Muscle of back (tissue), 11 donors: ENCODE measurements around the gene KDM1B. TPM values are rescaled to one million over a fixed set of nuclear protein-coding genes. Genes with fewer than 3 reads are reported as not detected.
A peak's percentile ranks its signal among the peaks of the same experiment; 100 is the strongest.
"Not testable (repeated sequence)": the region's sequence is repeated elsewhere in the genome, so short reads cannot be mapped to it uniquely, and the experiment has no call there.

Source experiments
- DNase-seq, 3 donors: peaks; one replicate each; pipeline versions ENCODE4 v3.0.0 to v3.0.0-alpha.2; 2013
- polyA plus RNA-seq, 10 donors: library from polyadenylated mRNA; unstranded; fragments of 120-200 nt; gene quantifications; one replicate each; pipeline ENCODE4 v1.2.1, GENCODE V29; 2013; ENCODE audit not compliant: insufficient read length in 10 of 10

Gene KDM1B
- polyA plus RNA-seq, 10 donors = 20.9 to 32.2 (median 26.2) TPM

DNA sequence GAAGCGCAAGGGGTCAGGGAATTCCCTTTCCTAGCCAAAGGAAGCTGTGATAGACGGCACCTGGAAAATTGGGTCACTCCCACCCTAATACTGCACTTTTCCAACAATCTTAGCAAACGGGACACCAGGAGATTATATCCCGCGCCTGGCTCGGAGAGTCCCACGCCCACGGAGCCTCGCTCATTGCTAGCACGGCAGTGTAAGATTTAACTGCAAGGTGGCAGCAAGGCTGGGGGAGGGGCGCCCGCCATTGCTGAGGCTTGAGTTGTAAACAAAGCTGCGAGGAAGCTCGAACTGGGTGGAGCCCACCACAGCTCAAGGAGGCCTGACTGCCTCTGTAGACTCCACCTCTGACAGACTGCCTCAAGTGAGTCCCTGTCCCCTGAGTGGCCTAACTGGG, 73.4 kb downstream of the KDM1B start:
- DNase-seq = not testable (repeated sequence)

DNA sequence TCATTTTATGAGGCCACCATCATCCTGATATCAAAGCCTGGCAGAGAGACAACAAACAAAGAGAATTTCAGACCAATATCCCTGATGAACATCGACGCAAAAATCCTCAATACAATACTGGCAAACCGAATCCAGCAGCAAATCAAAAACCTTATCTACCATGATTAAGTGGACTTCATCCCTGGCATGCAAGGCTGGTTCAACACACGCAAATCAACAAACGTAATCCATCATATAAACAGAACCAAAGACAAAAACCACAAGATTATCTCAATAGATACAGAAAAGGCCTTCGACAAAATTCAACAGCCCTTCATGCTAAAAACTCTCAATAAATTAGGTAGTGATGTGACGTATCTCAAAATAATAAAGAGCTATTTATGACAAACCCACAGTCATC, 76.6 kb downstream of the KDM1B start:
- not testable (repeated sequence) for DNase-seq

- not testable (repeated sequence) for DNase-seq
Measured at GRCh38 chr6:18233770-18234169, 78.5 kb downstream of the KDM1B start.

GRCh38 chr6:18234564-18234963, 79.3 kb downstream of the KDM1B start:
- DNase-seq = no peak

DNA sequence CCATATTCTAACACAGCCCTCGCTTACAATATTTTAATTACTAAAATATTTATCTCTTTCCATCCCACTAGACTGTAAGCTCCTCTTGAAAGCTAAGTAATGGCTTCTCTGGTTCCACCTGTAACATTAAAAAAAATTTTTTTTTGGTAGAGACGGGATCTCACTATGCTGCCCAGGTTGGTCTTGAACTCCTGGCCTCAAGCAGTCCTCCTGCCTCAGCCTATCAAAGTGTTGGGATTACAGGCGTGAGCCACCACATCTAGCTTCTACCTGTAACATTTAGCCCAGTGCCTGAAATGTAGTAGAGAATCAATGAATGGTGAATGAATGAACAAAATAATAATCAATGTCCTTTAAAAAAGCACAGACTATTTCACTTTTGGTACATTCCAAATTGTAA, 80.3 kb downstream of the KDM1B start:
- DNase-seq = no peak

DNA sequence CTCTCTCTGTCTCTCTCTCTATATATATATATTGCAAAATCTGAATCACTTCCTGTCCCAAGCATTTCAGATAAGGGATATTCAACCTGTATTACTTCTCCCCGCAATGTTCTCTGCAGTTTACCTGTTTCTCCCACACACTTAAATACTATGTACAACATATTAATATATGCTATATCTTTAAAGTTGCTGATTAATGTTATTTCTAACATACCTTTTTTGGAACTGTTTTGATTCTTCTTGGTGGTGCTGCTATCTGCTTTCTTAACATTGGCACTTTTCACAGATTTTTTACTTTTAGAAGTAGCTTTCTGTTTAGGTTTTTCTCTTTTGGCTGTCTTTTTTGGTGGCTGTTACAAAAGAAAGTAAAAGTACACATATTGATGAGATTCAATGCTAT, 81.9 kb downstream of the KDM1B start:
- DNase-seq = no peak

DNA sequence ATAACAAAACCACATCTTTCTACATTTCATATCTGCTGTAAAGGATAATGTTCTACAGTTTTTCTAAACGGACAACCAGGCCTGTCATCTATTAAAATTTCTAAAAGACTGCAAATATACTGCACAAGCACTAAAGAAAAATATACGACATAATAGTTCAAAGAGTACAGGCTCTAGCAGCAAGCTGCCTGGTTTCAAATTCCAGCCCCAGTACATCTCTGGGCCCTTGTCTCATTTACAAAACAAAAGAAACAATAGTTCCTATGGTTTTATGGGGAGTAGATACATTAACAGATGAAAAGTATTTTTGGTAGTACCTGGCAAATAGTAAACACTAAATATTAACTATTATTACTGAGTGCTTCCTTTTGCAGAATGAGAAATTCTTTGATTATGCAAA, 85.0 kb downstream of the KDM1B start:
- no peak for DNase-seq

DNA sequence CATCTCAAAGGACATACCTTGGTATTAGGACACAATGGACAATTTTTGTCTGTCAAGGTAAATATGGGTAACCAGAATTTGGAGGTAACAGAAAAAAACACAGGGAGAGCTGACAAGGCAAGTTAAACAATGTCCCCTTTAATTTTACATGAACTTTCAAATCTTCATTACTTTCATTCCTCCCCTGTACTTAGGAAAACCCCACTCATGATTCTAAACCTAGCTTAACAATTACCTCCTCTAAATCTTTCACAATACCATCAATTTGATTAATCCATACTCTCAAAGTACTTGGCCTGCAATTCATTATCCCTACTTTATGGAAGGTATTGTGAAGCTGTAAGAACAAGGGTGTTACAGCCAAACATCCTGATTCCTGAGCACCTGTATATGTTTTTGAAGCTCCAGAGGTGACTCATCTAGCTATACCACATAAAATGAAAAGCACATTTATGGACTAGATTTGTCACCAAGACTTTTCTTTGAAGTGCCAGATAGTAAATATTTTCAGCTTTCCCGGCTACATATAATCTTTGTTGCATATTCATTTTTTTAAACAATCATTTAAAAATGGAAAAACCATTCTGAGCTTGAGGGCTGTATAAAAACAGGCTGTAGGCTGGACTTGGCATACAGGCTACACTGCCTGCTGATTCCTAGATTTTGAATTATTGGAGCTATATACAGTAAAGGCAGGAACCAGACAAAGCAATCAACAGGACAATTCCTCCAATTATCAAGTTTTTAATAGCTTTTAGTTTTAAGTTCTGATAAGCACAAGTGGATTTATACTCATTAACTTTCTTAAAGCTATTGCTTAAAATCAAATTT, 86.2 kb downstream of the KDM1B start:
- no peak for DNase-seq

- DNase-seq = peak in 1 of 3 donors; percentile 71
Measured at GRCh38 chr6:18242062-18242851, 87.0 kb downstream of the KDM1B start.

DNA sequence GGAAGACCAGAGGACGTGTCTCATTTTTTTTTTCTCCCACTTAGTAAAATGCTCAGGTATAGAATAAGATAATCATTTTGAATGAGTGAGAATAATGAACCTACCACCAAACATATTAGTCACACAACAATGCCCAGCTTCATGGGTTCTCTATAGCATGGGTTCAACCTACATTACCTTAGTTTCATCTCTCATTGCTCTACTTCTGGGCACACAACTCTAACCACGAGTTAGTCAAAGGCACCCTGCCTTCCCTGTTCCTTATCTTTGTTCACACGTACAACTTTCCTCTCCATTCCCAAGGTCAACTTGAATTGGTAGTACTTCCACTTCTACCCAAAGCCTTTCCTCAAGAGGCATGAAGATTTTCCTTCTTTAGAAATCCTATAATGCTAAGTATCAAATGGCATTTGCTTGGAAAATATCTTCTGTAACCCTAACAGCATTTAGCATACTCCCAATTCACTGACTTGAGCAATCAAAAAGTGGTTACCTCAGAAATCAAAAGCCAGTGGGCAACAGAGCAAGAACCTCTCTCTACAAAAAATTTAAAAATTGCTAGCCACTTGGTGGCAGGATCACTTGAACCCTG, 88.2 kb downstream of the KDM1B start:
- DNase-seq = no peak

- DNase-seq = no peak
Measured at GRCh38 chr6:18244251-18244650, 89.0 kb downstream of the KDM1B start.

DNA sequence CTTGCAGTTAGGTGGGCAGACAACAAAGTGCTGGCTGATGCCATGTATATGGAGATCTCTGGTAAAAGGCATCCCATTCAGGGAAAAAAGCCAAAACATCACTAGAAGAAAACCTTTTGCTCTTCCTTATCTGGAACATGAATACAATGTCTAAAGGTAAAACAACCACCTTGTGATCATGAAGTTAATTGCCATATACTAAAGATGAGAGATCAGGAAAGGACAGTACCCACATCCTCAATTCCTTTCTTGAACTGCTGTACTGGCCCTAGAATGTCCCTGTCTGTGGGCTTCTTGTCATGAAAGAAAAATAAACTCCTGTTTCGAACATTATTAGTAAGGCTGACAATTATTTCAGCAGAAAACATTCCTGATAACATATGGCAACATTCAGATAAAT, 89.9 kb downstream of the KDM1B start:
- no peak for DNase-seq

GRCh38 chr6:18245642-18246041, 90.4 kb downstream of the KDM1B start:
- DNase-seq = no peak

DNA sequence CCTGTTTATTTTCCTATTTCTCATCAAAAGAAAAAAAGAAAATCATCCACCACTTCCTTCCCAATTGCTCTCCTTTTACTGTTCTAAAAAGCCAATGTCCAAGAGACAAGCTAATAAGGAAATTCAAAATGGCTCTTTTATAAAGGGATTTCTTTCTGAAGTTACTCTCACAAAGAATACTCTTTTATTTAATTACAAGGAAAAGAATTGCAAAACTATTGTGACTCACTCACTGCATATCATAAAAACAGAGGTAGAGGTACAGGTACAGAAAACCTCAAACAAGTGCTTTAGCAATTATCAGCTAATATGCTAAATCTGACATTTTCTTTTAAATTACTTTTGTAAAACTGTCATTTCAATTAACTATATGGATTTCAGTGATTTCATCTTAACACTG, 91.0 kb downstream of the KDM1B start:
- no peak for DNase-seq

DNA sequence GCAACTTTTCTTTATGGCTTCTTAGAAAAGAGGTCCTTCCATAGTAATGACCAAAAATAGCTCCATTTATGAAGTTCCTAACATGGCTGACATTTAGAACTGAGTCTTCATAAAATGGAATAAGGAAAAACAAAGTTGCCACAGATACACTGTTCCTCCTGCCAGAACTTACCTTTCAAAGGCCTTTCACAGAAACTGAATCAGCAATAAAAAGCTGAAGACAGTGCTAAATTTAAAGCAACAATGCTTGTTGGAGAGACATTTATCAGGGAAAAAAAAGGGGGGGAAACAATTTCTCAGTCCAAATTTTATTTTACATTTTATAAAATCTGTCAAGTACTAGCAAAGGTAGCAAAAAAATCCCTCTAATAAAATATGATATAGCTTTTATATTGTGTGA, 91.8 kb downstream of the KDM1B start:
- no peak for DNase-seq

DNA sequence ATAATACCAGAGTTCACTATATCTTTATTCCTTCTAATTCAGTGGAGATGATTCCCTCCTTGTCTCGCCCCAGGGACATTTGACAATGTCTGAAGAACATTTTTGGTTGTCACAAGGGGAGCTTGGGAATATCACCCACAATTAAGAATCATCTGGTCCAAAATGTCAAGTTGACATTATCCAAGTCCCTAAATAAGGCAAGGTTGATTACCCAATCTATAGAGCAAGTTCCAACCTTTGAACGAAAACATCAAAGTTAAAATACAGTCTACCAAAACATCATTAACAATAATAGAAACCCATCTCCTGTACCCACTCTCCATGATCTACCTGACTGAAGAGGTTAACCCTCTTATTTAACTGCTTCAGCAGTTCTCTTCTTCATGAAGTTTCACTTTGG, 93.5 kb downstream of the KDM1B start:
- no peak for DNase-seq

DNA sequence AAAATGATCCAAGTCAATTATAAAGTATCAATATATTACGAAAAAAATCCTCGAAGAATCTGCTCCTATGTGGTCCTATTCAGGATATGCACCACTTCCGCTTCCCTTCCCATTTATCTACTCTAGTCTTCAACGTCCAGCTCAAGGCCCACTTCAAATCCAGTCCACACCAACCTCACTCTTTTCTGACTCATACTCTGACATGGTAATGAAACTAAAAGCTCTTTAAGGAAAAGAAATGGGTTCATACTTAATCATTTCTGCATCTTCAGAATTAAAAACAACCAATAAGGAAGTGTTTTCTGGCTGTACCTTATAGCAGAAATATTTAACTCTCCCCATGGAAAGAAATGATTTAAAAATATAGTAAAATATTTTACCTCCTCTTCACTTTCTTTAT, 94.0 kb downstream of the KDM1B start:
- no peak for DNase-seq

DNA sequence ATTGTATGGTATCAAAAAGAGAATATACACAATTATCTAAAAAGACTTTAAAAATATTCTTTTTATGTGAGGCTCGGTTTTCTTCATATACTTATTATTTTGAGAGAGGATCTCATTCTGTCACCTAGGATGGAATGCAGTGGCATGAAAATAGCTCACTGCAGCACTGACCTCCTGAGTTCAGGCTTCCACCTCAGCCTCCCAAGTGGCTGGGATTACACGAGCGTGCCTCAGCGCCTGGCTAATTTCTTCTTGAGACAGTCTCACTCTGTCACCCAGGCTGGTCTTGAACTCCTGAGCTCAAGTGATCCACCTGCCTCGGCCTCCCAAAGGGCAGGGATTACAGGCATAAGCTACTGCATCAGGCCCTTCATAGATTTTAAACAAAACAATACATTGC, 98.4 kb downstream of the KDM1B start:
- no peak for DNase-seq

GRCh38 chr6:18254793-18255192, 99.6 kb downstream of the KDM1B start:
- no peak for DNase-seq

GRCh38 chr6:18259675-18260447, 104.6 kb downstream of the KDM1B start:
- DNase-seq = no peak

- DNase-seq = peak in 1 of 3 donors; percentile 8
Measured at GRCh38 chr6:18260448-18261106, 105.4 kb downstream of the KDM1B start.
